BLaER1 (cell line): ENCODE data around the gene EIF6.
"Not testable (repeated sequence)": the region's sequence is repeated elsewhere in the genome, so short reads cannot be mapped to it uniquely, and the experiment has no call there.

Source experiments
- H3K27ac ChIP-seq: shearing (Covaris generic); formaldehyde crosslinking; 2 replicates; pipeline ENCODE4 v1.8.1; 2022
- H3K27me3 ChIP-seq: shearing (Covaris generic); formaldehyde crosslinking; 2 replicates; pipeline ENCODE4 v1.8.1; 2022
- H3K36me3 ChIP-seq: shearing (Covaris generic); formaldehyde crosslinking; 2 replicates; pipeline ENCODE4 v1.8.1; 2022
- H3K4me1 ChIP-seq: shearing (Covaris generic); formaldehyde crosslinking; 2 replicates; pipeline ENCODE4 v1.8.1; 2022
- H3K4me2 ChIP-seq: shearing (Covaris generic); formaldehyde crosslinking; 2 replicates; pipeline ENCODE4 v1.8.1; 2022
- H3K4me3 ChIP-seq: shearing (Covaris generic); formaldehyde crosslinking; 2 replicates; pipeline ENCODE4 v1.8.1; 2022
- H3K9ac ChIP-seq: shearing (Covaris generic); formaldehyde crosslinking; 2 replicates; pipeline ENCODE4 v1.8.1; 2022
- H3K9me3 ChIP-seq: shearing (Covaris generic); formaldehyde crosslinking; 2 replicates; pipeline ENCODE4 v1.8.1; 2022
- H4K20me1 ChIP-seq: shearing (Covaris generic); formaldehyde crosslinking; 2 replicates; pipeline ENCODE4 v1.8.1; 2022
- Cebpa-rat ChIP-seq: shearing (Covaris generic); IDR thresholded peaks from 2 replicates; pipeline ENCODE4 v1.8.1; 2022

Gene EIF6

GRCh38 chr20:35260426-35260825 is 24.1 kb downstream of the EIF6 start:
- Histone ChIP-seq H3K4me3 (no peak overlapping the region), H3K9me3 (no peaks in the 10 kb centered on the region), H3K9ac (no peak overlapping the region), H3K27me3 (no peaks in the 10 kb centered on the region), H3K4me1 (no peaks in the 10 kb centered on the region), H3K27ac (no peak overlapping the region), H4K20me1 (peaks cover 23% of the 10 kb centered on the region; the same call in 1 of the 2 replicates), H3K4me2 (no peak overlapping the region), H3K36me3 (peaks cover 25% of the 10 kb centered on the region; the same call in 1 of the 2 replicates)
- TF ChIP-seq Cebpa-rat: no peak

- no peaks in the 10 kb centered on the region for H3K27me3 ChIP-seq
- peaks cover 19% of the 10 kb centered on the region; the same call in 1 of the 2 replicates for H3K36me3 ChIP-seq
- H3K9me3 ChIP-seq: no peaks in the 10 kb centered on the region
- TF ChIP-seq Cebpa-rat: no peak
- H3K9ac ChIP-seq: no peak overlapping the region
- H4K20me1 ChIP-seq: peaks cover 25% of the 10 kb centered on the region; the same call in 1 of the 2 replicates
- no peak overlapping the region for H3K27ac ChIP-seq
- peaks cover 11% of the 10 kb centered on the region for H3K4me1 ChIP-seq
- no peak overlapping the region for H3K4me3 ChIP-seq
- H3K4me2 ChIP-seq: no peak overlapping the region
Measured at GRCh38 chr20:35257175-35257909, 27.2 kb downstream of the EIF6 start.

GRCh38 chr20:35254448-35254999 is 30.0 kb downstream of the EIF6 start:
- Histone ChIP-seq H3K9ac (no peak overlapping the region), H3K4me3 (no peak overlapping the region), H3K27ac (no peak overlapping the region), H3K4me2 (no peak overlapping the region), H3K4me1 (peaks cover 35% of the 10 kb centered on the region), H3K36me3 (peaks cover 3% of the 10 kb centered on the region; the same call in 1 of the 2 replicates), H3K9me3 (no peaks in the 10 kb centered on the region), H4K20me1 (peaks cover 15% of the 10 kb centered on the region; the same call in 1 of the 2 replicates), H3K27me3 (no peaks in the 10 kb centered on the region)
- TF ChIP-seq Cebpa-rat: no peak

- no peak for TF ChIP-seq Cebpa-rat
- Histone ChIP-seq H3K4me1 (peaks cover 35% of the 10 kb centered on the region), H3K9me3 (no peaks in the 10 kb centered on the region), H3K36me3 (peaks cover 3% of the 10 kb centered on the region; the same call in 1 of the 2 replicates), H3K4me3 (no peak overlapping the region), H3K9ac (no peak overlapping the region), H3K27me3 (no peaks in the 10 kb centered on the region), H4K20me1 (peaks cover 10% of the 10 kb centered on the region; the same call in 1 of the 2 replicates), H3K27ac (no peak overlapping the region), H3K4me2 (no peak overlapping the region)
Measured at GRCh38 chr20:35253010-35253409, 31.6 kb downstream of the EIF6 start.

GRCh38 chr20:35252598-35252997 is 32.0 kb downstream of the EIF6 start:
- H3K27ac ChIP-seq: 0 out of 2 replicates have a peak overlapping the region, but pooled peaks have one; percentile 23

GRCh38 chr20:35252037-35252461 is 32.5 kb downstream of the EIF6 start:
- peaks cover 35% of the 10 kb centered on the region for H3K4me1 ChIP-seq

More at GRCh38 chr20:35252598-35252997, 32.0 kb downstream of the EIF6 start:
- Histone ChIP-seq H3K4me2 (peak overlapping the region; percentile 69), H4K20me1 (peaks cover 10% of the 10 kb centered on the region; the same call in 1 of the 2 replicates), H3K4me1 (peaks cover 35% of the 10 kb centered on the region)
- not testable (repeated sequence) for H3K4me3 ChIP-seq, H3K36me3 ChIP-seq, H3K27me3 ChIP-seq, H3K9me3 ChIP-seq, H3K9ac ChIP-seq

GRCh38 chr20:35251613-35251940 is 33.0 kb downstream of the EIF6 start:
- H3K9ac ChIP-seq: no peak overlapping the region
- H3K4me1 ChIP-seq: peaks cover 35% of the 10 kb centered on the region
- H3K27ac ChIP-seq: peak overlapping the region; percentile 35; the same call in 1 of the 2 replicates
- no peak for TF ChIP-seq Cebpa-rat
- H3K36me3 ChIP-seq: peaks cover 3% of the 10 kb centered on the region; the same call in 1 of the 2 replicates
- no peak overlapping the region for H3K4me3 ChIP-seq
- H3K9me3 ChIP-seq: no peaks in the 10 kb centered on the region
- no peaks in the 10 kb centered on the region for H3K27me3 ChIP-seq
- H3K4me2 ChIP-seq: peak overlapping the region; percentile 69
- H4K20me1 ChIP-seq: peaks cover 10% of the 10 kb centered on the region; the same call in 1 of the 2 replicates

More at GRCh38 chr20:35252037-35252461, 32.5 kb downstream of the EIF6 start:
- Histone ChIP-seq H3K36me3 (peaks cover 3% of the 10 kb centered on the region; the same call in 1 of the 2 replicates), H4K20me1 (peaks cover 10% of the 10 kb centered on the region; the same call in 1 of the 2 replicates), H3K9ac (no peak overlapping the region), H3K4me2 (peak overlapping the region; percentile 69), H3K9me3 (no peaks in the 10 kb centered on the region), H3K27ac (peak overlapping the region; percentile 35; the same call in 1 of the 2 replicates), H3K4me3 (no peak overlapping the region), H3K27me3 (no peaks in the 10 kb centered on the region)
- TF ChIP-seq Cebpa-rat: no peak

- Histone ChIP-seq H3K27me3 (no peaks in the 10 kb centered on the region), H3K9ac (no peak overlapping the region), H3K36me3 (no peaks in the 10 kb centered on the region), H4K20me1 (peaks cover 10% of the 10 kb centered on the region; the same call in 1 of the 2 replicates), H3K27ac (no peak overlapping the region), H3K4me3 (no peak overlapping the region), H3K4me1 (peaks cover 35% of the 10 kb centered on the region), H3K9me3 (no peaks in the 10 kb centered on the region), H3K4me2 (no peak overlapping the region)
- TF ChIP-seq Cebpa-rat: no peak
Measured at GRCh38 chr20:35248641-35249475, 35.7 kb downstream of the EIF6 start.

GRCh38 chr20:35246723-35247122 is 37.8 kb downstream of the EIF6 start:
- peaks cover 2% of the 10 kb centered on the region; the same call in 1 of the 2 replicates for H4K20me1 ChIP-seq
- no peak overlapping the region for H3K9ac ChIP-seq
- no peaks in the 10 kb centered on the region for H3K9me3 ChIP-seq
- no peak overlapping the region for H3K27ac ChIP-seq
- no peaks in the 10 kb centered on the region for H3K27me3 ChIP-seq
- H3K4me1 ChIP-seq: peaks cover 17% of the 10 kb centered on the region
- no peaks in the 10 kb centered on the region for H3K36me3 ChIP-seq
- no peak for TF ChIP-seq Cebpa-rat
- H3K4me3 ChIP-seq: no peak overlapping the region
- H3K4me2 ChIP-seq: no peak overlapping the region
